HG02678 (cell line): ENCODE data around the gene C9orf85.
"Not testable (repeated sequence)": the region's sequence is repeated elsewhere in the genome, so short reads cannot be mapped to it uniquely, and the experiment has no call there.

Experiments
- ATAC-seq: cut with Tn5 transposase; IDR thresholded peaks from one replicate; pipeline ENCODE4 v1.9.1; 2021; ENCODE audit warnings: mild to moderate bottlenecking, moderate library complexity; ENCODE audit not compliant: unreplicated experiment

C9orf85 gene

GRCh38 chr9:71937898-71938297 lies 26.5 kb downstream of the C9orf85 start:
- ATAC-seq, result no peak

- ATAC-seq, result no peak
These were observed 29.7 kb downstream of the C9orf85 start for GRCh38 chr9:71941060-71941568.

GRCh38 chr9:71941998-71942567 lies 30.6 kb downstream of the C9orf85 start:
- no peak for ATAC-seq

- no peak for ATAC-seq
These were observed 33.4 kb downstream of the C9orf85 start for GRCh38 chr9:71944754-71945375.

- not testable (repeated sequence) for ATAC-seq
These were observed 43.2 kb downstream of the C9orf85 start for GRCh38 chr9:71954652-71955051.

GRCh38 chr9:71955300-71955915 lies 44.0 kb downstream of the C9orf85 start:
- peak; percentile 57 for ATAC-seq

- no peak for ATAC-seq
These were observed 50.9 kb downstream of the C9orf85 start for GRCh38 chr9:71962328-71962727.

GRCh38 chr9:71963471-71963996 lies 52.1 kb downstream of the C9orf85 start:
- not testable (repeated sequence) for ATAC-seq

- no peak for ATAC-seq
These were observed 54.0 kb downstream of the C9orf85 start for GRCh38 chr9:71965403-71965802.

GRCh38 chr9:71966601-71967000 lies 55.2 kb downstream of the C9orf85 start:
- no peak for ATAC-seq

- ATAC-seq, result no peak
These were observed 57.2 kb downstream of the C9orf85 start for GRCh38 chr9:71968541-71969090.

GRCh38 chr9:71975833-71976232 lies 64.4 kb downstream of the C9orf85 start:
- ATAC-seq, result no peak

GRCh38 chr9:71977003-71977402 lies 65.6 kb downstream of the C9orf85 start:
- no peak for ATAC-seq

GRCh38 chr9:71980266-71981190 lies 69.1 kb downstream of the C9orf85 start:
- ATAC-seq, result no peak

GRCh38 chr9:71981944-71982343 lies 70.5 kb downstream of the C9orf85 start:
- ATAC-seq, result no peak

- ATAC-seq, result no peak
These were observed 73.0 kb downstream of the C9orf85 start for GRCh38 chr9:71984403-71984802.

GRCh38 chr9:71984831-71985281 lies 73.4 kb downstream of the C9orf85 start:
- no peak for ATAC-seq

GRCh38 chr9:71985297-71985911 lies 74.0 kb downstream of the C9orf85 start:
- ATAC-seq, result no peak

GRCh38 chr9:71986900-71987299 lies 75.5 kb downstream of the C9orf85 start:
- no peak for ATAC-seq
